Activated naive CD8-positive, alpha-beta T cell (primary cell): ENCODE measurements around the gene TXNDC11.

Source experiments
- H3K27ac Mint-ChIP-seq: one replicate; pipeline ENCODE4 v1.8.0; 2021; ENCODE audit warnings: mixed read lengths
- H3K27me3 Mint-ChIP-seq: one replicate; pipeline ENCODE4 v1.8.0; 2021; ENCODE audit warnings: mixed read lengths
- H3K36me3 Mint-ChIP-seq: one replicate; pipeline ENCODE4 v1.8.0; 2021; ENCODE audit warnings: mixed read lengths
- H3K4me1 Mint-ChIP-seq: one replicate; pipeline ENCODE4 v1.8.0; 2021; ENCODE audit warnings: low read depth, mixed read lengths
- H3K4me3 Mint-ChIP-seq: one replicate; pipeline ENCODE4 v1.8.0; 2021; ENCODE audit warnings: mild to moderate bottlenecking, mixed read lengths
- H3K9me3 Mint-ChIP-seq: one replicate; pipeline ENCODE4 v1.8.0; 2021; ENCODE audit warnings: low read depth, mixed read lengths

TXNDC11 gene

GRCh38 chr16:11692171-11692570 lies 50.5 kb downstream of the TXNDC11 start:
- H3K9me3 Mint-ChIP-seq = no peaks in the 10 kb centered on the region
- peaks cover 25% of the 10 kb centered on the region for H3K4me1 Mint-ChIP-seq
- H3K4me3 Mint-ChIP-seq = no peak overlapping the region
- peaks cover 20% of the 10 kb centered on the region for H3K36me3 Mint-ChIP-seq
- H3K27me3 Mint-ChIP-seq = no peaks in the 10 kb centered on the region
- H3K27ac Mint-ChIP-seq = no peak overlapping the region

DNA sequence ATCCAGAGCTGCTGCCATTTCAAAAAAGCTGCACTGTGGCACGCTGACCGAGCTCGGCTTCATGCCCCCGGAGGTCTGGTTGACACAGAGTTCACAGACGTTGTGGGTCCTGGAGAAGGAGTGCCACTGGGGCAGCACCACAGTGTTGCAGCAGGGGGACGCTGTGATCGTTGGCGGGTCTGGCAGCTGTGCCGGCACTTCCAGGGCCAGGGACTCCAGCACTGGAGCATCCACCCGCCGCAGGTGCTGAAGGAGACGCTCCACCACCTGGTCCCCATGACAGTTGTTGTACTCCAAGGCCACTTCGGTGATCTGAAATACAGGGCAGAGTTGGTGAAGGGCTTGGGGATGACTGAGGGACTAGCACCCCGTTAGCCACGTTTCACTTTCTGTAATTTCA lies 50.9 kb downstream of the TXNDC11 start:
- Mint-ChIP-seq H3K36me3 (peaks cover 20% of the 10 kb centered on the region), H3K4me3 (no peak overlapping the region), H3K27ac (no peak overlapping the region), H3K4me1 (peaks cover 25% of the 10 kb centered on the region), H3K27me3 (no peaks in the 10 kb centered on the region), H3K9me3 (no peaks in the 10 kb centered on the region)

GRCh38 chr16:11691235-11691634 lies 51.4 kb downstream of the TXNDC11 start:
- Mint-ChIP-seq H3K27me3 (no peaks in the 10 kb centered on the region), H3K4me3 (no peak overlapping the region), H3K27ac (peak overlapping the region; percentile 58), H3K4me1 (peaks cover 25% of the 10 kb centered on the region), H3K9me3 (no peaks in the 10 kb centered on the region), H3K36me3 (peaks cover 19% of the 10 kb centered on the region)

DNA sequence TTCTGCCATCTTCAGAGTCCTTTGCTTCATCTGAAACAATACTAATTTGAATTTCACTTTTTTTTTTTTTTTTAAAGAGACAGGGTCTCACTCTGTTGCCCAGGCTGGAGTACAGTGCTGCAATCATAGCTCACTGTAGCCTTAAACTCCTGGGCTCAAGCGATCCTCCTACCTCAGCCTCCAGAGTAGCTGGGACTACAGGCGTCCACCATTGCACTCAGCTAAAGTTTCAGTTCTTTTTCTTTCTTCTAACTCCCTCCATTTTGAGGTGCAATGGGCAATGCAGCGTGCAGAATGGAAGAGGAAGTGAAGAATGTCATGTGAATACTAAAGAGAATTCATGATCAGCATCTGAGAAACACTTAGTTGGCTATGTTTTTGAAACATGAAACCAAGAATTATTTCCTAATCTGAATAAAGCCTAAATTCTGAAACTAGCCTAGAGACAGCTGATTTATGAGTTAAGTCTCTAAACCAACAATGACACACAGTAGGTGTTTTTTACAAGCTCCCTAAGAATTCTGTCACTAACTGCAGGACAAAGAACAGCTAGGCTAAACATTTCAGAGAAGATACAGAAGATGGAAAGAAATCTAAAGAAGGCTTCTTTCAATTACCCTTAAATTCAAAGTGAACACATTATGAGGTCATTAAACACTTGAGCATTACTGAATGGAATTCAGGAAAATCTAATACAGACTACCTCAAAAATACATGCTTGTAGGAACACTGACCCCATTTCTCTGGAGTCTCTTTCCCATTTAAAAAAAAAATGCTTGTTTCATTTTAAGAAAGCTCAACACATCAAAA lies 53.4 kb downstream of the TXNDC11 start:
- Mint-ChIP-seq H3K9me3 (no peaks in the 10 kb centered on the region), H3K27ac (peak overlapping the region; percentile 71), H3K4me1 (peaks cover 22% of the 10 kb centered on the region), H3K36me3 (peaks cover 13% of the 10 kb centered on the region), H3K4me3 (no peak overlapping the region), H3K27me3 (no peaks in the 10 kb centered on the region)

DNA sequence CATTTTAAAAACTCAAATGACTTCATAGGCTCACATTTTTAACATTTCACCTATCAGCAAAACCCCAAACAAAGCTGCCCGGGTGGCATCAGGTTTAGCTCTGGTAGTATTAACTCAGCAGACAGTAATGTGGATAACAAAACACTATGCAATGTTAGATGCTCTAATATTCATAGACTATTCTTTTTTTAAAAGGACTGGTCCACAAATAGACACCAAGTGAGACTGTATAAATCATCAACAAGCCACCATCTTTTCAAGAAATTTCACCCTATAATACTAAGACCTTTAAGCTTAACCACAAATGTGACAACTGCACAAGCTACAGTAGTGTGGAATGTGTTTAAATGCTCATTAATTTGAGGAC lies 54.2 kb downstream of the TXNDC11 start:
- H3K27ac Mint-ChIP-seq = no peak overlapping the region
- peaks cover 15% of the 10 kb centered on the region for H3K36me3 Mint-ChIP-seq
- H3K9me3 Mint-ChIP-seq = no peaks in the 10 kb centered on the region
- H3K4me1 Mint-ChIP-seq = peaks cover 22% of the 10 kb centered on the region
- H3K27me3 Mint-ChIP-seq = no peaks in the 10 kb centered on the region
- H3K4me3 Mint-ChIP-seq = no peak overlapping the region

DNA sequence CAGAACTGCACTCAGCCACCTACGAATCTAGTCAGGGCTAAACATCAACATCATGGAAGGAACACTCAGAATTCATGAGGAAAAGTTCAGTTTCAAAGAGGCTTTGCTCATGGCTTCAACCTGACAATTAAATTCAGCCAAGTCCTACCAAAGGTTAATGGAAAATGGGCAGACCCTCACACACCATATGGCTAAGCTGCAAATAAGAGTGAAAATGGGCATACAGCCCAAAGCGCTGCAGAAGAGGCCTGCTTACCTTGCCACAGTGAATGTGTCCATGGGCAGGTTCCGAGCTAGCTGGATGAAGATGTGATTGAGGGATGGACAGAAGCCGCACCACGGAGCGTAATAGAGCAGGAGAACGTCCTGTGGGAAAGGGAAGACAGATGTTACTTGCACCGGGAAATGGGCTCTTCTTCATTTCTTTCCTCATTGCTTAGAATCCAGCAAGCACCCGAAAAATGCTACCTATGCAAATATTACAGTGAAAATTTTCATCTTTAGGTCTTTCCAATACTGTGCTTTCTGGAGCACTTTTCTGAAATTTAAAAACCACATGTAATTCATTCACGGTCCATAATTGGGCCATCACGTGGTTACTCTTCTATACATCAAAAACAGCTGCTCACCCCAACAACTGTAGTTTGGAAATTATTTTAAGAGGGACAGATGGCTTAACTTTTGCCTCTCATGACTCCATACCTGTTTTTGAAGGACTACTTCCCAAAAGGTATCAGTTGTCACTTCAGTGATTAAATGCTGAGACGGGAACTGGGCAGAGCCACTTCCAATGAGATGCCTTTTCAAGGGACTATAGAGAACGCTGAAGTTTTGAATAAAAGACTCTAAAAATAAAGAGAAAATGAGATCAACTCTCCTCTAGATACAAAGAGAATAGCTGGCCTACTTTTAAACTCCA lies 54.8 kb downstream of the TXNDC11 start:
- H3K27ac Mint-ChIP-seq = peak overlapping the region; percentile 34
- H3K4me1 Mint-ChIP-seq = peaks cover 23% of the 10 kb centered on the region
- H3K27me3 Mint-ChIP-seq = no peaks in the 10 kb centered on the region
- H3K4me3 Mint-ChIP-seq = no peak overlapping the region
- H3K36me3 Mint-ChIP-seq = peaks cover 15% of the 10 kb centered on the region
- no peaks in the 10 kb centered on the region for H3K9me3 Mint-ChIP-seq

- Mint-ChIP-seq H3K4me1 (peaks cover 33% of the 10 kb centered on the region), H3K27ac (no peak overlapping the region), H3K27me3 (no peaks in the 10 kb centered on the region), H3K9me3 (no peaks in the 10 kb centered on the region), H3K4me3 (no peak overlapping the region), H3K36me3 (peaks cover 15% of the 10 kb centered on the region)
Observed at GRCh38 chr16:11686713-11687380, 55.8 kb downstream of the TXNDC11 start.

- Mint-ChIP-seq H3K27me3 (no peaks in the 10 kb centered on the region), H3K4me1 (peaks cover 41% of the 10 kb centered on the region), H3K36me3 (peaks cover 14% of the 10 kb centered on the region), H3K9me3 (no peaks in the 10 kb centered on the region), H3K4me3 (no peak overlapping the region), H3K27ac (no peak overlapping the region)
Observed at GRCh38 chr16:11685844-11686618, 56.6 kb downstream of the TXNDC11 start.

DNA sequence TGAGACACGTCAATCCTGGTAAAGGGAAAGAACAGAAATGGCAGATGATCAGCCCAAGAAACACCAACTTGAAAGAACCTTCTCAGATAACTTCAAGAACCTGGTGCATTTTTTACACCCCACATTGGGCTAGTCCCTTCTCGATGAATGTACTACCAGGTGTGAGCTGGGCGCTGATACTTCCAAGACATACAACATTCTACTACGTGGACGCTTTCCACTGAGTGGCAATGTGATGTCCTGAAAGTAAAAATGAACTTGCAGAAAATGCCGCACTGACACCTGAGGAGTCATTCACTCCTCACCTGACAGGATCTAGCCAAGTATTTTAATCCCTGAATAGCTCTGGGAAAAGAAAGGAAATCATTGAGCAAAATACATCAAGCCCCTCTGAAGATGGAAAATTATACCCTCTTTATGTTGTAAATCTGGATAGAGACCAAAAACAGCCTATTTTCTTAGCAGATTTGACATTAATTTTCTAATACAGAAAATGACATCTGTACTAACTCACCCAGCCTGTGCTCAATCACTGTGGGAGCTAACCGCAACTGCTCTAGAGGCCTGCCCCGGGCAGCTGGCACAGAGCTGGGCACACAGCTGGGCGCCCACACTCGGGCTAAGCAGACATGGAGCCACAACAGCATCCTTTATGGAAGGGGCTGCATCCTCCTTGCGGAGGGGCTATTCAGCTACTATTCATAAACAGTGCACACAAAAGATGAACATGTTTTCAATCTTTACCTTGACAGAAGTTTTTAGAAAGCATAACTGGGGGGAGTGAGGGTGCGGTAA lies 58.2 kb downstream of the TXNDC11 start:
- peaks cover 49% of the 10 kb centered on the region for H3K4me1 Mint-ChIP-seq
- peaks cover 8% of the 10 kb centered on the region for H3K36me3 Mint-ChIP-seq
- peak overlapping the region; percentile 64 for H3K27ac Mint-ChIP-seq
- H3K4me3 Mint-ChIP-seq = no peak overlapping the region
- no peaks in the 10 kb centered on the region for H3K9me3 Mint-ChIP-seq
- no peaks in the 10 kb centered on the region for H3K27me3 Mint-ChIP-seq

DNA sequence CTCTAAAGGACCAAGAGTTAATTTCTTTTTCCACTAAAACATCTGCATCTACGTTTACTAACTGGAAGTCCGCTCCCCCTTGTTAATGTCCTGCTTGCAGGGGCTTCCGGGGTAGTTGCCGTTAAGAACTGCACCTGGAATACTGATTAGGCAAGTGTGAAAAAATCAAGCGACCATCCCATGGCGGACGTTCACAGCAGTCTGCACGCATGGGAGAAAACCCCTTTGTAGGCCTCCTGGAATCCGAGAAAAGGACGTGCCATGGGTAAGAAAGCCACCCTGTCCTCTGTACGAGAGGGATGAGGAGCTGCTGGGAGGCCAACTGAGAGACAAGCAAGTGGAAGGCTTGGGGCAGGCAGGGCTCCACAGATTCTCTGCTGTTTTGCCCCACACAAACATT lies 59.5 kb downstream of the TXNDC11 start:
- Mint-ChIP-seq H3K4me3 (no peak overlapping the region), H3K9me3 (no peaks in the 10 kb centered on the region), H3K27ac (no peak overlapping the region), H3K27me3 (no peaks in the 10 kb centered on the region), H3K4me1 (peaks cover 46% of the 10 kb centered on the region), H3K36me3 (peaks cover 8% of the 10 kb centered on the region)

GRCh38 chr16:11682655-11683096 lies 60.0 kb downstream of the TXNDC11 start:
- no peaks in the 10 kb centered on the region for H3K27me3 Mint-ChIP-seq
- peak overlapping the region; percentile 76 for H3K27ac Mint-ChIP-seq
- no peaks in the 10 kb centered on the region for H3K9me3 Mint-ChIP-seq
- H3K36me3 Mint-ChIP-seq = peaks cover 5% of the 10 kb centered on the region
- peaks cover 49% of the 10 kb centered on the region for H3K4me1 Mint-ChIP-seq
- no peak overlapping the region for H3K4me3 Mint-ChIP-seq

- H3K4me1 Mint-ChIP-seq = peaks cover 54% of the 10 kb centered on the region
- H3K9me3 Mint-ChIP-seq = no peaks in the 10 kb centered on the region
- no peaks in the 10 kb centered on the region for H3K27me3 Mint-ChIP-seq
- peak overlapping the region; percentile 36 for H3K4me3 Mint-ChIP-seq
- H3K36me3 Mint-ChIP-seq = peaks cover 4% of the 10 kb centered on the region
- H3K27ac Mint-ChIP-seq = peak overlapping the region; percentile 84
Observed at GRCh38 chr16:11681976-11682654, 60.5 kb downstream of the TXNDC11 start.

DNA sequence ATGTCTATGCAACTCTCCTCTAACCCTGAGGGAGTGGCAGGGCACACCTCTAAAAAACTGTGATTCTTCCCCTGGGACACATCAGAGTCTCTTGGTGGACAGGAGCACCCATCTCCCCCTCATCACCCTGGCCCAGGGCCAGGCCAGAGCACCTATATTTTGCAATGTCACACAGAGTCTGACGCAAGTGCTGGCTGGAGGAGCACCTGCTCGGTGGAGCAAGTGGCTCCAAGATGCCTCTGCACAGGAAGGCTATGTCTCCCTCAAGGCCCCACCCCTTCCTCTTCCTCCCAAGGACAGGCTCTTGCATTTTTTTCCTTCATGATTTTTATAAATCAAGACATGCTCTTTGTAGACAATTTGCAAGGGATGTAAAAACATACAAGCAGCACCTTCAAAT lies 61.1 kb downstream of the TXNDC11 start:
- Mint-ChIP-seq H3K9me3 (no peaks in the 10 kb centered on the region), H3K4me1 (peaks cover 57% of the 10 kb centered on the region), H3K27ac (peak overlapping the region; percentile 84), H3K36me3 (peaks cover 4% of the 10 kb centered on the region), H3K4me3 (peak overlapping the region; percentile 36), H3K27me3 (no peaks in the 10 kb centered on the region)
